ENCODE results near the gene BMAL1. TPM values are rescaled to one million over a fixed set of nuclear protein-coding genes. Genes with fewer than 3 reads are reported as not detected.
A peak's percentile ranks its signal among the peaks of the same experiment; 100 is the strongest.

Gene BMAL1
- total and polyA plus RNA-seq, 2 of the 4 experiments (the other 2 are of a cell fraction) = 8.8 to 9.9 TPM

- TF ChIP-seq SMC3 (IDR thresholded peaks at IDR 0.05; ENCODE audit: low read depth, low read length) = 0 out of 2 replicates have a peak, but pooled peaks have one; percentile 11
Measured at GRCh38 chr11:13261591-13262061, 16.0 kb upstream of the BMAL1 start (continued).

GRCh38 chr11:13262096-13262495 is 15.5 kb upstream of the BMAL1 start:
- POLR2A ChIA-PET (ENCODE audit: unreplicated experiment) = interaction anchor here (0.6 kb wide), 1 partner anchor 781 kb away, joined by 5 read pairs; no protein-coding TSS in a partner anchor
- Histone ChIP-seq H3K4me2 (ENCODE audit: low read depth, low read length) (no peak overlapping the region), H3K18ac (ENCODE audit: low read depth, low read length) (peak overlapping the region; percentile 55), H2BK15ac (ENCODE audit: low read depth, low read length) (peak overlapping the region; percentile 75), H3K27ac (ENCODE audit: insufficient read depth, low read length) (0 out of 2 replicates have a peak overlapping the region, but pooled peaks have one; percentile 9), H3K56ac (ENCODE audit: extremely low read depth, insufficient read depth, low read length) (peak overlapping the region; percentile 81; the same call in 1 of the 2 replicates), H4K20me1 (ENCODE audit: insufficient read depth, low read length) (no peaks in the 10 kb centered on the region), H3K4me1 (ENCODE audit: control insufficient read depth, insufficient read depth, low read length) (peaks cover 17% of the 10 kb centered on the region), H4K5ac (ENCODE audit: low read depth, low read length) (peak overlapping the region; percentile 31; the same call in 1 of the 2 replicates), H2AK9ac (replicated peaks; ENCODE audit: low read depth, low read length, poor library complexity) (no peak overlapping the region), H3K27me3 (ENCODE audit: control insufficient read depth, insufficient read depth, low read length) (no peaks in the 10 kb centered on the region), H4K8ac (ENCODE audit: low read depth in 2 of 2, low read length in 2 of 2) (peak overlapping the region; percentile 53 to 73), H2BK20ac (ENCODE audit: low read depth, low read length) (peak overlapping the region; percentile 95), H2BK120ac (ENCODE audit: low read depth, low read length) (peak overlapping the region; percentile 87), H3K9me3 (ENCODE audit: control insufficient read depth, insufficient read depth, low read length) (no peaks in the 10 kb centered on the region), H2AFZ (replicated peaks; ENCODE audit: low read length, poor library complexity) (no peak overlapping the region), H3K9ac (ENCODE audit: low read depth, low read length) (no peak overlapping the region; the same call in 1 of the 2 replicates), H3K4me3 (ENCODE audit: insufficient read depth, low read depth, low read length) (no peak overlapping the region), H2BK5ac (ENCODE audit: low read depth, low read length, poor library complexity, severe bottlenecking) (peak overlapping the region; percentile 48), H3K36me3 (ENCODE audit: control insufficient read depth, insufficient read depth, low read length) (no peaks in the 10 kb centered on the region), H2AK5ac (ENCODE audit: low read depth, low read length) (peak overlapping the region; percentile 62), H3K14ac (replicated peaks; ENCODE audit: low read depth, low read length) (peak overlapping the region; percentile 26; the same call in 1 of the 2 replicates), H3K79me1 (ENCODE audit: low read depth in 1 of 2, low read length in 2 of 2) (0 out of 4 replicates have a peak, but pooled peaks cover 0 to 4% of the 10 kb centered on the region in 2 experiments), H4K91ac (ENCODE audit: insufficient read depth, low read depth, low read length) (peak overlapping the region; percentile 83), H3K4ac (ENCODE audit: low read depth, low read length) (peak overlapping the region; percentile 49), H3K9me1 (ENCODE audit: insufficient read depth, low read length) (peaks cover 25% of the 10 kb centered on the region), H3K23ac (ENCODE audit: low read depth, low read length) (peak overlapping the region; percentile 55; the same call in 1 of the 2 replicates)
- DNase-seq = no peak
- WGBS, 2 experiments (ENCODE audit: extremely low coverage in 2 of 2, insufficient read length in 1 of 2) = no CpG with 5 or more reads among the region's 3 CpGs
- TF ChIP-seq USF2 (IDR thresholded peaks at IDR 0.05; ENCODE audit: low read depth, low read length) = no peak
- TF ChIP-seq POLR2A (IDR thresholded peaks at IDR 0.05; ENCODE audit: low read depth, low read length) = no peak
- TF ChIP-seq RCOR1 (IDR thresholded peaks at IDR 0.05; ENCODE audit: insufficient replicate concordance, low read length) = no peak
- no peak for TF ChIP-seq CEBPB (IDR thresholded peaks at IDR 0.05; ENCODE audit: low read depth, low read length)
- no peak for TF ChIP-seq RAD21 (IDR thresholded peaks at IDR 0.05; ENCODE audit: low read length)
- no peak for TF ChIP-seq FOS (IDR thresholded peaks at IDR 0.05; ENCODE audit: low read depth, low read length)
- no peak for ATAC-seq (ENCODE audit: low read depth)
- dilution Hi-C loops (cut with HindIII; ENCODE audit: low sequenced_read_pairs, unreplicated experiment) (no loop called here), in situ Hi-C loops (cut with MboI; ENCODE audit: low sequenced_read_pairs) (no loop called here), intact Hi-C loops (cut with micrococcal nuclease) (loop anchor here (5.0 kb wide), 1 partner anchor 75 kb away; no protein-coding TSS in a partner anchor)
- CTCF ChIA-PET = interaction anchor here (1.0 to 1.1 kb wide), 2 partner anchors 12 to 40 kb away, joined by 3 to 5 read pairs; no protein-coding TSS in a partner anchor
- BruUV-seq (replicated peaks) = no TSS peak

Measured in IMR-90 (cell line).